GM19438 (cell line): ENCODE measurements around the gene SLC5A11.
"Not testable (repeated sequence)": the region's sequence is repeated elsewhere in the genome, so short reads cannot be mapped to it uniquely, and the experiment has no call there.

Source experiments
- ATAC-seq: cut with Tn5 transposase; IDR thresholded peaks from one replicate; pipeline ENCODE4 v1.9.1; 2021; ENCODE audit warnings: low read depth; ENCODE audit not compliant: unreplicated experiment

Gene SLC5A11

DNA sequence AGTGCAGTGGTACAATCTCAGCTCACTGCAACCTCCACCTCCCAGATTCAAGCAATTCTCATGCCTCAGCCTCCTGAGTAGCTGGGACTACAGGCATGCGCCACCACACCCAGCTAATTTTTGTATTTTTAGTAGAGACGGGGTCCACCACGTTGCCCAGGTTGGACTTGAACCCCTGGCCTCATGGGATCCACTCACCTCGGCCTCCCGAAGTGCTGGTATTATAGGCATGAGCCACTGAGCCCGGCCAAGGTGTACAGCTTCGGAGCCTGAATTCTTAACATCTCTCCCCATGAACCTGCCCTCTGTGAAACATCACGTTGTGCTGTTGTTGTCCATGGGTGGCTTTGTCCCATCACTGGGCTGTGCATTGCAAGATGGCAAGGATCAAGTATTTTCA lies 11.1 kb downstream of the SLC5A11 start:
- not testable (repeated sequence) for ATAC-seq

DNA sequence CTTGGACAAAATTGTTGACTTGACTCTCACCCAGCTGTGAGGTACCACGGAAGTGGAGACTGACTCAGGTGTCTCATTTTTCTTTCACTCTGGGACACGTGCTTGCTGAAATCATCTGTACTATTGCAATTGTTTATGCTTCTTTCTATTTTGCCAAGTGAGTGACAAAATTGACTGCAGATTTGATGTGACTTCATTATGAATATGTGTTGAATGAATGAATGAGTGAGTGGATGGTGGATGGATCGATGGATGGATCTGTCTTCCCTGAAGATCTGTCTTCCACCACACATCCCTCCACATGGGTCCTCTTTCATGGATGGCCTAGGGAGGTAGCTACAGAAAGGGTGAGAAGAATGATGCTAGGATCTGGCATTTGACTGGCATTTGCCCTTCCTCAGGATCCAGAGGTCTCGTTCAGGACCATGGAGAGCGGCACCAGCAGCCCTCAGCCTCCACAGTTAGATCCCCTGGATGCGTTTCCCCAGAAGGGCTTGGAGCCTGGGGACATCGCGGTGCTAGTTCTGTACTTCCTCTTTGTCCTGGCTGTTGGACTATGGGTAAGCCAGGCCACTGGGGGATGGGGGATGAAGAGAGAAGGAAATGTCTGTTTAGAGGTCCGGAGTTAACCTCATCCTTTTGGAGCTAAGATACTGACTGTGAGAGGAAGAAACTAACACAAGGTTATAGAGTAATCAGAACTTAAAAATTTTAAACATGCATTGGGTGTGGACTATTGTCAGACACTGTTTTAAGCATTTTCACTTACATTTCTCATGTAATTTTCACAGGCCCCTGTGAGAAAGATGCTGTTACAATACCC lies 12.7 kb downstream of the SLC5A11 start:
- no peak for ATAC-seq

DNA sequence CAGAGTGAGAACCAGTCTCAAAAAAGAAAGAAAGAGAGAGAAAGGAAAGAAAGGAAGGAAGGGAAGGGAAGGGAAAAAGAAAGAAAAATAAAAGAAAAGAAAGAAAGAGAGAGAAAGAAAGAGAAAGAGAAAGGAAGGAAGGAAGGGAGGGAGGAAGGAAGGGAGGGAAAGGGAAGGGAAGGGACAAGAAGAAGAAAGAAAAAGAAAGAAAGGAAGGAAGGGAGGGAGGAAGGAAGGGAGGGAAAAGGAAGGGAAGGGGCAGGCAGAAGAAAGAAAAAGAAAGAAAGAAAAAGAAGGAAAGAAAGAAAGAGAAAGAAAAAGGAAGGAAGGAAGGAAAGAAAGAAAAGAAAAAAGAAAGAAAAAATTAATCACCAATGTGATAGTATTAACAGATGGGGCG lies 15.7 kb downstream of the SLC5A11 start:
- ATAC-seq: no peak

DNA sequence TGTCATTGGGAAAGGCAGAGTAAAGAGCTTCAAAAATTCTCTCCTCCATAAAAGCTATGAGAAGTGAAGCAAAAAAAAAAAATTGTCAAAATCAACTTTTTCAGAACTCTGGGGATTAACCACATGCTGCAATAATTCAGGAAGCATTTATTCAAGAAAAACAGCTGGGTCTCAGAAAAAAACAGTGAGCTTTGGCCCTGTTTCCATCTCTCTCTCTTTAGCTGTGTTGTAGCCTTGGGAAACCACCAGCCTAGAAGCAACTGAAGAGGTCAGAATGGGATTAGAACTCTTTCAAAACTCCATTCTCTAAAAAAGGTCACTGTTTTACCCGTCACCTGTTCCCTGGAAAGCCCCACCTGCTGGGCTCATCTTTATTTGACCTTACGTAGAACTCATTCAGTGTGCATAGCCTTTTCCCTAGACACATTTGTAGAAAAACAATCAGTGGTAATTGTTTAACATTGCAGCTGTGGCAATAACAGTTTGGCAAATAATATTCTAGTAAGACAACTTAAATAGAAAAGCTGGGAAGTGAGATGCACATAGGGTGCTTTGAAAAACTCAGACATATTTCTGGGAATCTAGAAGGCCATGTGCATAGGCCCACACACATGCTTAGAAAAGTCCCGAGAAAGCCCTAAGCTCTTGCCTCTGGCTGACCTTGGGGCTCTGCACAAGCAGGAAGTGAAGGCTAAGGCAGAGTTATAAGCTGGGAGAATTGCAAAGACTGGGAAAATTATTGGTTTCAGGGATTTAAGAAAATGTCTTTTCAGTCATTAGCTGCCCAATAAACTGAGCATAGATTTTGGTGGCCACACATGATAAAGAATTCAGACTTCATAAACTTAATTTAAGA lies 18.0 kb downstream of the SLC5A11 start:
- ATAC-seq: no peak

DNA sequence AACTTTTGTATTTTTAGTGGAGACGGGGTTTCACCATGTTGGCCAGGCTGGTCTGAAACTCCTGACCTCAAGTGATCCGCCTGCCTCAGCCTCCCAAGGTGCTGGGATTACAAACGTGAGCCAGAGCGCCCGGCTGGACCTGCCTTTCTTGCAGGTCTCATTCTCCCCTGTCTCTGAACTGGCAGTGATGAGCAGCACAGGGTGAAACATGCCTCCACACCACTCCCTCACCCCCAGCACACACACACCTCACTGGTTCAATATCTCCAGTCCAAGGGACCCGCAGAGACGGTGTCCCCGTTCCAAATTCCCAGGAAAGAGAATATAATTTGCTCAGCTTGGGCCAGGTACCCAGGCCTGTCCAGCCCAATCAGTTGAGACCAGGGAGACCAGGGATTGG lies 23.3 kb downstream of the SLC5A11 start:
- ATAC-seq: no peak

DNA sequence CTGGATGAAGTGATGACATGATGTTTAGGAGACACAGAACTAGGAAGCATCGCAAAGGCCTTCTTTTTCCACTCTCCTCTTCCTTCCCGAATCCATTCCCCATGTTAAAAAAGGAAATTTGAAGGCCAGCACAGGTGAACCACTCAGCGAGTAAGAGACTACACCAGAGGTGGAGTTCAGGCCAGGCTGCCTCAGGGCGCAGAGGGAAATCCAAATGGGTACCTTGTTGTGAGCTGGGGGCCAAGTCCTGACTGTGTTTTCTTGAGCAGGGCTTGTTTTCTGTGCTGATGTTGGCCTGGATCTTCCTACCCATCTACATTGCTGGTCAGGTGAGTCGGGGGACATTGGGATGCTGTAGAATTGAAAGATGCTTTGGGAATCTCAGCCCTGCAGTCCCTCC lies 26.1 kb downstream of the SLC5A11 start:
- ATAC-seq: no peak

DNA sequence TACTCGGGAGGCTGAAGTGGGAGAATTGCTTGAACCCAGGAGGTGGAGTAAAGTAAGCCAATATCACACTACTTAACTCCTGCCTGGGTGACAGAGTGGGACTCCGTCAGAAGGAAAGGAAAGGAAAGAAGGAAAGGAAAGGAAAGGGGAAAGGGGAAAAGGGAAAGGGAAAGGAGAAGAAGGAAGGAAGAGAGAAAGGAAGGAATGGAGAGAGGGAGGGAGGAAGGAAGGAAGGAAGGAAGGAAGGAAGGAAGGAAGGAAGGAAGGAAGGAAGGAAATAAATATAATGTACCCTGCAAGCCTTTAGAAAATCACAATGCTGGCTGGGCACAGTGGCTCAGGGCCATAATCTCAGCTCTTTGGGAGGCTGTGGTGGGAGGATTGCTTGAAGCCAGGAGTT lies 27.3 kb downstream of the SLC5A11 start:
- no peak for ATAC-seq

DNA sequence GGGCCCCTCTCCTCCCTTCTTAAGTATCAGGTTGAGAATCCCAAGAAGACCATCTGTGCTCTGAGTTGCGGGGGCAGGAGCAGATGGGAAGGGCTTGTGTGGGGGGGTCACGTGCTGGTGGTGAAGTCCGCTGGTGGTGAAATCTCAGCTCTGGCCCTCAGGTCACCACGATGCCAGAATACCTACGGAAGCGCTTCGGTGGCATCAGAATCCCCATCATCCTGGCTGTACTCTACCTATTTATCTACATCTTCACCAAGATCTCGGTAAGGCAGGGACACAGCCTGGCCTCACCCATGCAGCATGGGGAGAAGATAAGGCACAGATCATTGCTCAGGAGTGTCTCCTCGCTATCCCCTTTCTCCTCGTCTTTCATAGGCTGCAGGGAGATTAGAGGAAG lies 29.7 kb downstream of the SLC5A11 start:
- no peak for ATAC-seq

DNA sequence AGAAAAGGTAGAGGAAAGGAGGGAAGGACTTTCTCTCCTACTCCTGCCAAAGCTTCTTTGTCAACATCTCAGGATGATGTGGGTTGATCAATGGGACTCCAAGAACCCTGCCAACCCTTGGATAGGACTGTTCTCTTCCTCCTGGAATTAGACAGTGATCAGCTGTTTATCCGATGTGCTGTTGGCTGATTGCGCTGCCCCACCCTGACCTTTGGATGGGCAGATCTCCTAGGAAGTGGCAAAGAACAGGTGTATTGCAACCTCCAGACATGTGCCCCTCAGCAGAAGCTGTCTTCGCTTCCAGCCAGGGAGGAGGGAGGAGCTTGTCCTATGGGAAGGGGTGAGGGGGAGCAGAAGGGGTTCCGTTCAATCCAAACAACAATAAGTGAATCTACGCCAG lies 30.5 kb downstream of the SLC5A11 start:
- no peak for ATAC-seq

DNA sequence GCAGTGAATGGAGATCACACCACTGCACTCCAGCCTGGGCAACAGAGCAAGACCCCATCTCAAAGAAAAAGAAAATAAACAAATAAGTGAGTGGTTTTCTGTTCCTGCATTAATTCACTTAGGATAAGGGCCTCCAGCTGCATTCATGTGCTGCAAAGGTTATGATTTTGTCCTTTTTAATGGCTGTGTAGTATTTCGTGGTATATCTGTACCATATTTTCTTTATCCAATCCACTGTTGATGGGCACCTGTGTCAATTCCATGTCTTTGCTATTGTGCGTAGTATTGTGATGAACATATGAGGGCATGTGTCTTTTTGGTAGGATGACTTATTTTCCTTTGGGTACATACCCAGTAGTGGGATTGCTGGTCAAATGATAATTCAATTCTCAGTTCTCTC lies 33.9 kb downstream of the SLC5A11 start:
- ATAC-seq: no peak

DNA sequence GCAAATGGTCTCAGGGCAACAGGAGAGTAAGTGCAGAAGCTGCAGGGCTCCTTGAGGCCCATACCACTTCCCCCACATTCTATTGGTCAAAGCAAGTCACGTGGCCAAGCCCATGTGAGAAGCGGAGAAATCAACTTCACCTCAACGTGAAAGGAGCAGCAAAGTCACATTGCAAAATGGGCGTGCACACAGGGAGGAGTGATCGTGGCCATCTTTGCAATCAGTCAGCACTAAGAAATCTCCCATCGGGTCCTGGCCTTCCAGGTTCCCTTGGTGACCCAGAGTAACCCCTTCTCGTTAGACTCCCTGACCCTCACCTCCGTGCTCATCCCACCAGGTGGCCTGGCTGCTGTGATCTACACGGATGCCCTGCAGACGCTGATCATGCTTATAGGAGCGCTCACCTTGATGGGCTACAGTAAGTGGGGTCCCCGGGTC lies 38.0 kb downstream of the SLC5A11 start:
- ATAC-seq: no peak

DNA sequence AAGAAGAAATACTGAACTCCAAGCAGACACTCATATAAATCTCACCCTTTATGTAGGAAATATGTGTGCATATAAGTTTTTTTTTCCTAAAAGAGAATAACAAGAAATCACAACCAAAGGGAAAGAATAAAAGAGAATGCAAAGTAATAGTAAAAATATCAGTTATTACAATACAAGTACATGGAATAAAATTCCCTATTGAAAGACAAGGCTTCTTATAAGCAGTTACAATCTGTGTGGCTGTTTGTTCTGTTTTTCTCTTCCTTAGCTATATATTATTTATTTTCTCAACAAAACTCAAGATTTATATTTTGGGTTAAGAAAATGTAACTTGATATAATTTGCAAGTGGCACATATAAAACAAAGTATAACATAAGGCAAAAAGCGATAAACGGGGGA lies 41.7 kb downstream of the SLC5A11 start:
- no peak for ATAC-seq

DNA sequence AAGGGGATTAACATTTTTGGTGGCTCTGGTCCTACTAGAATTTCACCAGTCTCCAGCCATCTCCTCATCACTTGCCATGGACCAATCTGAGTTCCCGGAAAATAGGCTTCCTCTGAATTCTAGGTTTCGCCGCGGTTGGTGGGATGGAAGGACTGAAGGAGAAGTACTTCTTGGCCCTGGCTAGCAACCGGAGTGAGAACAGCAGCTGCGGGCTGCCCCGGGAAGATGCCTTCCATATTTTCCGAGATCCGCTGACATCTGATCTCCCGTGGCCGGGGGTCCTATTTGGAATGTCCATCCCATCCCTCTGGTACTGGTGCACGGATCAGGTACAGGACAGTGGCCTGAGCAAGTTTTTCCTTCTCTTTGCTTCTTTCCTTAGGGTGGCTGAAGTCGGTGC lies 45.0 kb downstream of the SLC5A11 start:
- no peak for ATAC-seq

DNA sequence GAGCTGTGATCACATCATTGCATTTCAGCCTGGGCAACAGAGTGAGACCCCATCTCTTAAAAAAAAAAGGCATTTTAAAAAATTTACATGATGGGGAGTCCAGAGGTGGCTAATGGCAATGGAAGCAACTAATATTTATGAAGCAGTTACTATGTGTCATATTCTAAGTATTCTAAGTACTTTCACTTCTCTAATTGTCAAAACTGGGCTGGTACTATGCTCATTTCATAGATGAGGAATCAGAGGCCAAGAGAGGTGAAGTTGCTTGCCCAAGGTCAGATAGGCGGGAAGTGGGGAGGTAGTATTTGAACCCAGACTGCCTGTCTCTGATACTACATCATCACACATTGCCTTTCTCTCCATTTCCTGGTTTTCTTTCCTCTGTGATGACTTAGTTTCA lies 50.7 kb downstream of the SLC5A11 start:
- ATAC-seq: no peak

DNA sequence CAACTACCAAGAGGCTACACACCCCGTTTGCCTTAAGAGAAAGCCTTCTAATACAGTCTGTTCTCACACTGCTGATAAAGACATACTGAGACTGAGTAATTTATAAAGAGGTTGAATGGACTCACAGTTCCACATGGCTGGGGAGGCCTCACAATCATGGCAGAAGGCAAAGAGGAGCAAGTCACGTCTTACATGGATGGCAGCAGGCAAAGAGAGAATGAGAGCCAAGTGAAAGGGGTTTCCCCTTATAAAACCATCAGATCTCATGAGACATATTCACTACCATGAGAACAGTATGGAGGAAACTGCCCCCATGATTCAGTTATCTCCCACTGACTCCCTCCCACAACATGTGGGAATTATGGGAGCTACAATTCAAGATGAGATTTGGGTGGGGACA lies 51.8 kb downstream of the SLC5A11 start:
- ATAC-seq: not testable (repeated sequence)

DNA sequence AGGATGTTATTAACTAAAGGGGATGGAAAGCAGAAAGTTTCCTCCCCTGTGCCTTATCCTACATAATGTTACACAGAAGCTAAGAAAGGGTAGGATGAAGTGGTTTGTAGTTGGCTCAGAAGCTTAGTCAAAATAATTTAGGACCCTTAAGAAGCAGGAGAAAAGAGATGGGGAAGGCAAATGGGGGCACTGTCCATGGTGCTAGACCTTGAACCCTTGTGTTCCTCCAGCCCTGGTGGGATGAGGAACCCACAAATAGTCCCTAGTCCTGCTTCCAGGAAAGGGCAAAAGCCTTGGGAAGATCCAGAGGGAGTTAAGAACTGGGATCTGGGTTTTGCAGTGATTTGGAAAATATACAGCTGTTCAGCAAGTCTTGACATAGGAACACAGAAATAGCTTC lies 54.5 kb downstream of the SLC5A11 start:
- ATAC-seq: no peak

DNA sequence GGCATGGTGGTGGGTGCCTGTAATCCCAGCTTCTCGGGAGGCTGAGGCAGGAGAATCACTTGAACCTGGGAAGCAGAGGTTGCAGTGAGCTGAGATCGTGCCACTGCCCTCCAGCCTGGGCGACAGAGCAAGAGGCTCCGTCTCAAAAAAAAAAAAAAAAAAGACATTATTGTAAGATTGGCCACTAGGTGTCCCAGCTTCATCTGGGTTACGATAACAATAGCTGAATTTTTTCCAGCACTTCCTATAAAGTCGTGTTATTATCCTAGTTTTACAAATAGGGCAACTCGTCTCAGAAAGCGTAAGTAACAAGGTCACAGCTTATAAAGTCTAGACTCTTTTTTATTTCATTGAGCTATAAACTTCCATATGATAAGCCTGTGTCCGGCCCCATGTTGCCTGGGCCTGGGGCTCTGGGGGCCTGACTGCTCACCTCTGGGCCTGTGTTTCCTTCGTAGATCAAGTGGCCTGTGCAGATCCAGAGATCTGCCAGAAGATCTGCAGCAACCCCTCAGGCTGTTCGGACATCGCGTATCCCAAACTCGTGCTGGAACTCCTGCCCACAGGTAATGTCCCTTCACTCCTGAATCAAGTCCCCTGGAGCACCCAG lies 60.5 kb downstream of the SLC5A11 start:
- no peak for ATAC-seq

DNA sequence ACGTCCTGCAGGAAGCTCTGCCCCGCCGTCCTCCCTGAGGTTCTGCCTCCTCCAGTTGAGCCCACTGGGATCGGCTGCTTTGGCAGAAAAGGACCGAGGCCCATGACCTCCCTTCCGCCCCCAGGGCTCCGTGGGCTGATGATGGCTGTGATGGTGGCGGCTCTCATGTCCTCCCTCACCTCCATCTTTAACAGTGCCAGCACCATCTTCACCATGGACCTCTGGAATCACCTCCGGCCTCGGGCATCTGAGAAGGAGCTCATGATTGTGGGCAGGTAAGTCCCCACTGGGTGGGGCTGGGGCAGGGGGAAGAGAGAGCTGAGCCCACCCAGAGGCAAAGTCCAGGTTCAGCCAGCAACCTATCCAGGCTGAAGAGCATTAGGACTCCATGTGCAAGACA lies 61.1 kb downstream of the SLC5A11 start:
- no peak for ATAC-seq

DNA sequence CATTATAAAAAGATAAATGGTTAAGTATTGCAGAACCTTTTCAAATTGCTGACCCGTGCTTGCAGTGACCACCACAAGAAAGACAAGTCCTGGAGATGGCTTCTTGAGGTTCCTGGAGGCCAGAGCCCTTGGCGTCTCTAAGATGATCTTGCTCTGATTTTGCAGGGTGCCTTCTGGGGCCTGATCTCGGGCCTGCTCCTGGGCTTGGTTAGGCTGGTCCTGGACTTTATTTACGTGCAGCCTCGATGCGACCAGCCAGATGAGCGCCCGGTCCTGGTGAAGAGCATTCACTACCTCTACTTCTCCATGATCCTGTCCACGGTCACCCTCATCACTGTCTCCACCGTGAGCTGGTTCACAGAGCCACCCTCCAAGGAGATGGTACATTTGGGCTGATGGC lies 63.0 kb downstream of the SLC5A11 start:
- no peak for ATAC-seq

DNA sequence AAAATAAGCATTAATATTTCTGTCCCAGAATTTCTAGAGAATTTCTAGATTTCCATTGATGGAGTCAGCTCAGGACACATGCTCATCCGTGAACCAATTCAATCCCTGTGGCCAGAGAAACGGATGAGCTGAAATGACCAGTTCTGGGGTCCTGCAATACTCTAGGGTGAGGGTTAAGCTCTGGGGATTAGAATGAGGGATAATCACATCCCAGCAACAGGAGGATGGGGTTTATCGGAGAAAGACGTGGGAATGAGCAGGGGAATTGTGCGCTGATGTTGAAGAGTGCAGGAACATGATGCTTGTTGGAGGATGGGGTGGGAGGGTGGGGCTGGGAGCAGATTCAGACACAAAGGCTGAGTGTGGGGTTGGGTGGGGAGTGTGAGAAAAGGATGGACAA lies 64.1 kb downstream of the SLC5A11 start:
- no peak for ATAC-seq

DNA sequence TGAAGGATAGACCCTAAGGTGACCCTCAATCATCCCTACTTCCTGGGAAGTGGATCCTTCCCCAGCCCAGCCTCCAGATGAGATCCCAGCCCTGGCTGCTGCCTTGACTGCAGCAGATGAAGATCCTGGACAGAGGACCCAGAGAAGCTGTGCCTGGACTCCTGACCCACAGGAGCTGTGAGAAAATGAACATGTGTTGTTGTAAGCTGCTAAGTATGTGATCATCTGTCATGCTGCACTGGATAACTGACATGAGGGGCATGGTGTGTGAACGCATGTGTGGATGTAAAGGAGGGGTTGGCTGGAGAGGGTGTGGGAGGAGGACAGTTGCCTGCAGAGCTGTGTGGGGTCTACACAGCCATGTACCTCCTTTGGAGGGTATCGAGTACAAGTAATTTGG lies 69.3 kb downstream of the SLC5A11 start:
- ATAC-seq: no peak
